ENCODE measurements around the gene GLRA1.
"Not testable (repeated sequence)": the region's sequence is repeated elsewhere in the genome, so short reads cannot be mapped to it uniquely, and the experiment has no call there.

GLRA1 gene

DNA sequence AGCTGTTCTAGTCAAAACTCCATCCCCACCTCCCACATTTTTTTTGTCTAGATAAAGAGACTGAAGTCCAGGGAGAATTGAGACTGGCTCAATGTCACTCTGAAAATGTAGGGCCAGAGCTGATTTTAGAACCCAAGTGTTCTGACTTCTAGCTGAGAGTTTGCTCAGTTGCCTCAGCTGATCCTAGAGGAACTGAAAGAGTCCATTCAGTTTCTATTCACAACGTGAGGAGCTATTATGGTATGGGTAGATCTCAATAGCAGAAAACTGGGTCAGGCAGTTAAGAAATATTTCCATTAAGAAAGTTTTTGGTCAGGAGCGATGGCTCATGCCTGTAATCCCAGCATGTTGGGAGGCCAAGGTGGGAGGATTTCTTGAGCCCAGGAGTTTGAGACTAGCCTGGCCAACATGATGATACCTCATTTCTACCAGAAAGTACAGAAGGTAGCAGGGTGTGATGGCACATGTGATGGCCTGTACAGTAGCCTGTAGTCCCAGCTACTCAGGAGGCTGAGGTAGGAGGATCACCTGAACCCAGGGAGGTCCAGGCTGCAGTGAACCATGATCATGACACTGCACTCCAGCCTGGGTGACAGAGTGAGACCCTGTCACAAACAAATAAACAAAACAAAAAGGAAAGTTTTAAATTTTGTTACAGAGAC is 61.7 kb downstream of the GLRA1 start:
- TF ChIP-seq, protein P1, sequence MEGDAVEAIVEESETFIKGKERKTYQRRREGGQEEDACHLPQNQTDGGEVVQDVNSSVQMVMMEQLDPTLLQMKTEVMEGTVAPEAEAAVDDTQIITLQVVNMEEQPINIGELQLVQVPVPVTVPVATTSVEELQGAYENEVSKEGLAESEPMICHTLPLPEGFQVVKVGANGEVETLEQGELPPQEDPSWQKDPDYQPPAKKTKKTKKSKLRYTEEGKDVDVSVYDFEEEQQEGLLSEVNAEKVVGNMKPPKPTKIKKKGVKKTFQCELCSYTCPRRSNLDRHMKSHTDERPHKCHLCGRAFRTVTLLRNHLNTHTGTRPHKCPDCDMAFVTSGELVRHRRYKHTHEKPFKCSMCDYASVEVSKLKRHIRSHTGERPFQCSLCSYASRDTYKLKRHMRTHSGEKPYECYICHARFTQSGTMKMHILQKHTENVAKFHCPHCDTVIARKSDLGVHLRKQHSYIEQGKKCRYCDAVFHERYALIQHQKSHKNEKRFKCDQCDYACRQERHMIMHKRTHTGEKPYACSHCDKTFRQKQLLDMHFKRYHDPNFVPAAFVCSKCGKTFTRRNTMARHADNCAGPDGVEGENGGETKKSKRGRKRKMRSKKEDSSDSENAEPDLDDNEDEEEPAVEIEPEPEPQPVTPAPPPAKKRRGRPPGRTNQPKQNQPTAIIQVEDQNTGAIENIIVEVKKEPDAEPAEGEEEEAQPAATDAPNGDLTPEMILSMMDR (IDR thresholded peaks at IDR 0.05; ENCODE audit: low read depth, low read length), result no peak
- DNase-seq (ENCODE audit: extremely low read depth, low read depth), result no peak

DNA sequence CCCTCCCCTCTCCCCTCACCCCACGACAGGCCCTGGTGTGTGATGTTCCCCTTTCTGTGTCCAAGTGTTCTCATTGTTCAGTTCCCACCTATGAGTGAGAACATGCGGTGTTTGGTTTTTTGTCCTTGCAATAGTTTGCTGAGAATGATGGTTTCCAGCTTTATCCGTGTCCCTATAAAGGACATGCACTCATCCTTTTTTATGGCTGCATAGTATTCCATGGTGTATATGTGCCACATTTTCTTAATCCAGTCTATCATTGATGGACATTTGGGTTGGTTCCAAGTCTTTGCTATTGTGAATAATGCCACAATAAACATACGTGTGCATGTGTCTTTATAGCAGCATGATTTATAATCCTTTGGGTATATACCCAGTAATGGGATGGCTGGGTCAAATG is 63.8 kb downstream of the GLRA1 start:
- DNase-seq (ENCODE audit: extremely low read depth, low read depth), result not testable (repeated sequence)

DNA sequence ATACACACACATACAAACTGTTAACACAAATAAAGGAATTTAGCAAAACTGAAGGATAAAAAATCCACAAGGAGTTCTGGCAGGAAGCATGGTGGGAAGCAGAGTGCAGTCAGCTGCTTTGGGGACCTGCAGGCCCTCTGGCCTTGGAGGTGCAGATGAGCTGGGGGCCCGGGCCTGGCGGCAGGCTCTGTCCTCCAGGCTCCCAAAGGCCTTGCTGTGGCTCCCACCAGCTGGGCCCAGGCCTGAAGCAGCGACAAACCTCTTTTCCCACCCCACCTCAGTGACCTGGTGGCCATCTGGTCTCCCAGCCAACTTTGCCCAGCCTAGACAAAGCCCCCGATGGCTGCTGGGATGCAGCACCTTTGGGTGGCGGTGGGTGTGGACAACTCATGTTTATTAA is 67.8 kb downstream of the GLRA1 start:
- DNase-seq (ENCODE audit: extremely low read depth, low read depth), result no peak

DNA sequence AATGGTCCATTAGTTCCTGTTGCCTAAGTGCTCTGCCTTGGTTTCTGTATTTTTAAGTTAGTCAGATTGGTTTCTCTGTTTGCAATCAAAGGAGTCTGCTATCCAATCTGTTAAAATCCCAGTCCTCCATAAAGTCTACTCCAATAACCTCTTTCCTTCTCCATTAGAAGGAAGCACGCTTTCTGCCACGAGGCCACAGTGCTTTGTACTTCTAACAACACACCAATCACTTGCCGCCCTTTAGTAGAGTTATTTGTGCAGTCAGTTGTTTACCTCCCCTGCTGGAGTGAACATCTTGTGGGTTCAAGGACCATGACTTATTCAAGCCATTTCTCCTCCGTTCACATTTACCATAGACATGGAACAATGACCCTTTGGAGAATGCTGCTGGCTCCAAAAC is 69.0 kb downstream of the GLRA1 start:
- TF ChIP-seq, protein P1 (IDR thresholded peaks at IDR 0.05; ENCODE audit: low read depth, low read length), result no peak
- no peak for DNase-seq (ENCODE audit: extremely low read depth, low read depth)

More for the DNA sequence above, 67.8 kb downstream of the GLRA1 start:
- TF ChIP-seq, protein P1 (IDR thresholded peaks at IDR 0.05; ENCODE audit: low read depth, low read length), result no peak

DNA sequence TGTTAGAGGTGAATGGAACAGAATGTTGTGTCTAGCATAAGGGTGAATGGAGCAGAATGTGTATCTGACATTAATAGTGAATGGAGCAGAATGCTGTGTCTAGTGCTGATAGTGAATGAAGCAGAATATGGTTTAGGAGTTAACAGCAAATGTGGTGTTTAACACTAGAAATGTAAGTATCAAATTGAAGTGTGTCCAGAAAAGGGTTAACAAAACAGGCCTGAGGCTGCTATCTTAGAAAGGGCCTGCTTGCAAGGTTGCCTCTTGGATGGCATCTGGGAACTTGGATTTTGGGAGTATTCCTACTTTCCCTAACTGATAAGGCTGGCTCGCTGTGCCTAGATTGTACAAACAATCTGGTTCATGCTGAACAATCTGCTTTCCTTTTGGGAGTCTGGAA is 76.8 kb downstream of the GLRA1 start:
- no peak for DNase-seq (ENCODE audit: extremely low read depth, low read depth)
- TF ChIP-seq, protein P1 (IDR thresholded peaks at IDR 0.05; ENCODE audit: low read depth, low read length), result no peak

DNA sequence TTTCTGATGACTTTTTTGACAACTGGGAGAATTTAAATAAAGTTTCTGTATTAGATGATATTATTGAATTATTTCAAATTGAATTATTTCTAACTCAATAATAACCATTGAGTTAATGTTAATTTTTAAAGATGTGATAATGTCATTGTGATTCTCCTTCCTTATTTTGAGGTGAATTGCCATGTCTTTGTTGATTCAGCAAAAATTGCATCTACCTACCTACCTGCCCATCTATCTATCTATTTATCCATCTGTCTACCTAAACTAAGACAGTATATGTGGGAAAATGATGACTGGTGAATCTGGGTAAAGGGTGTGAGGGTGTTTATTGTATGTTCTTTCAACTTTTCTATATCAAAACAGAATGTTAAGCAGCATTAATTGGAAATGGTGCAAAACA is 77.9 kb downstream of the GLRA1 start:
- DNase-seq (ENCODE audit: extremely low read depth, low read depth), result no peak
- TF ChIP-seq, protein P1 (IDR thresholded peaks at IDR 0.05; ENCODE audit: low read depth, low read length), result no peak

DNA sequence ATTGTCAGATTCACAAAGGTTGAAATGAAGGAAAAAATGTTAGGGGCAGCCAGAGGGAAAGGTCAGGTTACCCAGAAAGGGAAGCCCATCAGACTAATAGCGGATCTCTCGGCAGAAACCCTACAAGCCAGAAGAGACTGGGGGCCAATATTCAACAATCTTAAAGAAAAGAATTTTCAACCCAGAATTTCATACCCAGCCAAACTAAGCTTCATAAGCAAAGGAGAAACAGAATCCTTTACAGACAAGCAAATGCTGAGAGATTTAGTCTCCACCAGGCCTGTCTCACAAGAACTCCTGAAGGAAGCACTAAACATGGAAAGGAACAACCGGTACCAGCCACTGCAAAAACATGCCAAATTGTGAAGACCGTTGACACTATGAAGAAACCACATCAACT is 91.8 kb downstream of the GLRA1 start:
- not testable (repeated sequence) for DNase-seq (ENCODE audit: extremely low read depth, low read depth)

DNA sequence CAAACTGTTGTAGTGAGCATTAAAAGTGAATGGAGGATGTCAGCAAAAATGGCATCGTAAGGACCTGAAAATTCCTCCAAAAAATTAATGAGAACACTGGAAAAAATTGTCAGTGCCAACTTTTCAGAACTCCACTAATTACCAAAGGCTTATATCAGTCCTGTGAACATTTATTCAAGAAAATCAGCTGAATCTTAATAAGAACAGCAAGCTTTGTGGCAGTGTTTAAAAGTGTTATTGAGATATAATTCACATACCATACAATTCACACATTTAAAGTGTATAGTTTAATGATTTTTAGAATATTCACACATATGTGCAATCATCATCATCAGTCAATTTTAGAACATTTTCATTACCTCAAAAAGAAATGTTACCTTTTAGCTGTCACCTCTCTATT is 95.3 kb downstream of the GLRA1 start:
- TF ChIP-seq, protein P1 (IDR thresholded peaks at IDR 0.05; ENCODE audit: low read depth, low read length), result no peak
- DNase-seq (ENCODE audit: extremely low read depth, low read depth), result no peak

Data from AG09319 (cell line).